ENCODE data around the gene CLEC4E. TPM values are rescaled to one million over a fixed set of nuclear protein-coding genes. Genes with fewer than 3 reads are reported as not detected.

Gene CLEC4E
- polyA plus RNA-seq, 3 donors: 50.8 to 218 (median 126) TPM

- Histone ChIP-seq H3K27me3 (ENCODE audit: control insufficient read depth in 2 of 2, insufficient read depth in 2 of 2, low read length in 2 of 2) (no peaks in the 10 kb centered on the region), H3K4me3 (replicated peaks in 1 of 3; ENCODE audit: low read depth in 2 of 3, low read length in 3 of 3) (no peak overlapping the region), H3K36me3 (replicated peaks in 1 of 2; ENCODE audit: control insufficient read depth in 1 of 2, insufficient read depth in 2 of 2, low read length in 2 of 2) (no peaks in the 10 kb centered on the region), H2AFZ (ENCODE audit: insufficient read depth, low read depth, low read length, poor library complexity, severe bottlenecking) (no peak overlapping the region), H3K4me1 (ENCODE audit: control insufficient read depth in 1 of 2, insufficient read depth in 2 of 2, low read length in 2 of 2) (peaks cover 11 to 19% of the 10 kb centered on the region in 2 donors), H4K20me1 (ENCODE audit: insufficient read depth, low read length) (no peaks in the 10 kb centered on the region), H3K79me2 (ENCODE audit: insufficient read depth, low read length) (no peaks in the 10 kb centered on the region), H3K9ac (ENCODE audit: insufficient read depth, low read length, poor library complexity, severe bottlenecking) (no peak overlapping the region), H3K9me3 (replicated peaks in 1 of 2; ENCODE audit: control insufficient read depth in 1 of 2, insufficient read depth in 1 of 2, low read length in 2 of 2) (no peaks in the 10 kb centered on the region), H3K4me2 (replicated peaks; ENCODE audit: extremely low read depth, low read length, poor library complexity, severe bottlenecking) (no peak overlapping the region), H3K27ac (ENCODE audit: low read depth in 1 of 2, low read length in 2 of 2) (no peak overlapping the region)
- no peak for DNase-seq
- Mint-ChIP-seq H3K36me3 (no peaks in the 10 kb centered on the region), H3K27ac (no peak overlapping the region), H3K9me3 (peaks cover 0 to 8% (median 0%) of the 10 kb centered on the region in 7 donors), H3K27me3 (ENCODE audit: low read depth in 3 of 3) (peaks cover 2 to 4% (median 3%) of the 10 kb centered on the region in 3 donors), H3K4me3 (no peak overlapping the region), H3K4me1 (peaks cover 22% of the 10 kb centered on the region)
- intact Hi-C loops (cut with micrococcal nuclease): loop anchor here in 1 of 2 donors (5.0 to 10.0 kb wide), 2 partner anchors 35 to 57 kb away; no protein-coding TSS in a partner anchor
- TF ChIP-seq CTCF (IDR thresholded peaks at IDR 0.05): no peak
- WGBS (ENCODE audit: insufficient coverage): no CpG with 5 or more reads among the region's 2 CpGs
Measured at GRCh38 chr12:8547645-8548044, 6.9 kb upstream of the CLEC4E start.

GRCh38 chr12:8546591-8546990, 5.9 kb upstream of the CLEC4E start:
- no peaks in the 10 kb centered on the region for H3K36me3 Mint-ChIP-seq
- Histone ChIP-seq H3K27me3 (ENCODE audit: control insufficient read depth in 2 of 2, insufficient read depth in 2 of 2, low read length in 2 of 2) (no peaks in the 10 kb centered on the region), H3K9ac (ENCODE audit: insufficient read depth, low read length, poor library complexity, severe bottlenecking) (no peak overlapping the region), H3K4me2 (replicated peaks; ENCODE audit: extremely low read depth, low read length, poor library complexity, severe bottlenecking) (no peak overlapping the region), H3K9me3 (replicated peaks in 1 of 2; ENCODE audit: control insufficient read depth in 1 of 2, insufficient read depth in 1 of 2, low read length in 2 of 2) (no peaks in the 10 kb centered on the region), H4K20me1 (ENCODE audit: insufficient read depth, low read length) (no peaks in the 10 kb centered on the region), H3K36me3 (replicated peaks in 1 of 2; ENCODE audit: control insufficient read depth in 1 of 2, insufficient read depth in 2 of 2, low read length in 2 of 2) (no peaks in the 10 kb centered on the region), H3K4me3 (replicated peaks in 1 of 3; ENCODE audit: low read depth in 2 of 3, low read length in 3 of 3) (no peak overlapping the region), H3K4me1 (ENCODE audit: control insufficient read depth in 1 of 2, insufficient read depth in 2 of 2, low read length in 2 of 2) (peaks cover 19 to 27% of the 10 kb centered on the region in 2 donors), H3K27ac (ENCODE audit: low read depth in 1 of 2, low read length in 2 of 2) (no peak overlapping the region), H2AFZ (ENCODE audit: insufficient read depth, low read depth, low read length, poor library complexity, severe bottlenecking) (no peak overlapping the region), H3K79me2 (ENCODE audit: insufficient read depth, low read length) (no peaks in the 10 kb centered on the region)
- H3K27me3 Mint-ChIP-seq (ENCODE audit: low read depth in 3 of 3): peaks cover 2 to 4% (median 3%) of the 10 kb centered on the region in 3 donors
- intact Hi-C loops (cut with micrococcal nuclease): loop anchor here in 1 of 2 donors (5.0 to 10.0 kb wide), 2 partner anchors 36 to 58 kb away; no protein-coding TSS in a partner anchor
- H3K4me3 Mint-ChIP-seq: no peak overlapping the region
- peaks cover 29% of the 10 kb centered on the region for H3K4me1 Mint-ChIP-seq
- H3K27ac Mint-ChIP-seq: peak overlapping the region; percentile 46 to 88 (median 84)
- 80% methylated on average over 1 of the region's 3 CpGs for WGBS (ENCODE audit: insufficient coverage)
- H3K9me3 Mint-ChIP-seq: peaks cover 0 to 8% (median 0%) of the 10 kb centered on the region in 7 donors
- no peak for TF ChIP-seq CTCF (IDR thresholded peaks at IDR 0.05)
- peak in 2 of 3 donors; percentile 23 to 52 for DNase-seq

Data from CD14-positive monocyte (primary cell).